Measurements from ENCODE around the gene TXNDC11. TPM values are rescaled to one million over a fixed set of nuclear protein-coding genes. Genes with fewer than 3 reads are reported as not detected.

TXNDC11 gene
- polyA plus RNA-seq, 1 experiment, result 35.8 TPM

GRCh38 chr16:11692171-11692570, 50.5 kb downstream of the TXNDC11 start:
- Histone ChIP-seq H3K27me3 (ENCODE audit: control insufficient read depth, insufficient read depth, low read length) (no peaks in the 10 kb centered on the region), H3K4me3 (ENCODE audit: low read depth, low read length) (no peak overlapping the region), H3K27ac (ENCODE audit: low read depth, low read length) (no peak overlapping the region), H3K9me3 (ENCODE audit: control insufficient read depth, insufficient read depth, low read length) (no peaks in the 10 kb centered on the region)
- TF ChIP-seq CTCF (IDR thresholded peaks at IDR 0.05; ENCODE audit: low read depth, low read length), result no peak
- no peak for DNase-seq (ENCODE audit: low read depth, low spot score)
- POLR2A ChIA-PET, result no interaction called here
- CTCF ChIA-PET, result interaction anchor here (2.7 kb wide), 1 partner anchor 160 kb away, joined by 18 read pairs; no protein-coding TSS in a partner anchor

- Histone ChIP-seq H3K4me3 (ENCODE audit: low read depth, low read length) (no peak overlapping the region), H3K9me3 (ENCODE audit: control insufficient read depth, insufficient read depth, low read length) (no peaks in the 10 kb centered on the region), H3K27ac (ENCODE audit: low read depth, low read length) (no peak overlapping the region), H3K27me3 (ENCODE audit: control insufficient read depth, insufficient read depth, low read length) (no peaks in the 10 kb centered on the region)
- DNase-seq (ENCODE audit: low read depth, low spot score), result no peak
- ChIA-PET POLR2A (no interaction called here), CTCF (interaction anchor here (1.1 to 2.7 kb wide), 3 partner anchors 23 to 296 kb away, joined by 3 to 18 read pairs (median 4); no protein-coding TSS in a partner anchor)
- no peak for TF ChIP-seq CTCF (IDR thresholded peaks at IDR 0.05; ENCODE audit: low read depth, low read length)
These were observed 50.9 kb downstream of the TXNDC11 start for GRCh38 chr16:11691771-11692170.

- ChIA-PET CTCF (interaction anchor here (1.1 to 2.7 kb wide), 3 partner anchors 23 to 295 kb away, joined by 3 to 18 read pairs (median 4); no protein-coding TSS in a partner anchor), POLR2A (no interaction called here)
- H3K9me3 ChIP-seq (ENCODE audit: control insufficient read depth, insufficient read depth, low read length), result no peaks in the 10 kb centered on the region
- H3K27ac ChIP-seq (ENCODE audit: low read depth, low read length), result no peak overlapping the region
- no peak for TF ChIP-seq CTCF (IDR thresholded peaks at IDR 0.05; ENCODE audit: low read depth, low read length)
- no peaks in the 10 kb centered on the region for H3K27me3 ChIP-seq (ENCODE audit: control insufficient read depth, insufficient read depth, low read length)
- DNase-seq (ENCODE audit: low read depth, low spot score), result no peak
- H3K4me3 ChIP-seq (ENCODE audit: low read depth, low read length), result no peak overlapping the region
These were observed 51.4 kb downstream of the TXNDC11 start for GRCh38 chr16:11691235-11691634.

GRCh38 chr16:11689031-11689840, 53.4 kb downstream of the TXNDC11 start:
- TF ChIP-seq CTCF (IDR thresholded peaks at IDR 0.05; ENCODE audit: low read depth, low read length), result no peak
- Histone ChIP-seq H3K9me3 (ENCODE audit: control insufficient read depth, insufficient read depth, low read length) (no peaks in the 10 kb centered on the region), H3K27me3 (ENCODE audit: control insufficient read depth, insufficient read depth, low read length) (no peaks in the 10 kb centered on the region), H3K27ac (ENCODE audit: low read depth, low read length) (no peak overlapping the region), H3K4me3 (ENCODE audit: low read depth, low read length) (no peak overlapping the region)
- DNase-seq (ENCODE audit: low read depth, low spot score), result no peak
- CTCF ChIA-PET, result interaction anchor here (0.5 to 2.7 kb wide), 9 partner anchors 19 to 725 kb away, joined by 3 to 18 read pairs (median 6); no protein-coding TSS in a partner anchor
- POLR2A ChIA-PET, result interaction anchor here (0.7 kb wide), 1 partner anchor 293 kb away, joined by 4 read pairs; no protein-coding TSS in a partner anchor

GRCh38 chr16:11688520-11688886, 54.2 kb downstream of the TXNDC11 start:
- Histone ChIP-seq H3K4me3 (ENCODE audit: low read depth, low read length) (no peak overlapping the region), H3K27me3 (ENCODE audit: control insufficient read depth, insufficient read depth, low read length) (no peaks in the 10 kb centered on the region), H3K9me3 (ENCODE audit: control insufficient read depth, insufficient read depth, low read length) (no peaks in the 10 kb centered on the region), H3K27ac (ENCODE audit: low read depth, low read length) (no peak overlapping the region)
- TF ChIP-seq CTCF (IDR thresholded peaks at IDR 0.05; ENCODE audit: low read depth, low read length), result no peak
- CTCF ChIA-PET, result interaction anchor here (0.5 to 2.0 kb wide), 7 partner anchors 20 to 724 kb away, joined by 3 to 7 read pairs (median 6); no protein-coding TSS in a partner anchor
- DNase-seq (ENCODE audit: low read depth, low spot score), result no peak
- POLR2A ChIA-PET, result interaction anchor here (0.5 to 0.7 kb wide), 2 partner anchors 30 to 294 kb away, joined by 3 to 4 read pairs; no protein-coding TSS in a partner anchor
